ENCODE measurements around the gene NEUROG3.

The NEUROG3 gene

DNA sequence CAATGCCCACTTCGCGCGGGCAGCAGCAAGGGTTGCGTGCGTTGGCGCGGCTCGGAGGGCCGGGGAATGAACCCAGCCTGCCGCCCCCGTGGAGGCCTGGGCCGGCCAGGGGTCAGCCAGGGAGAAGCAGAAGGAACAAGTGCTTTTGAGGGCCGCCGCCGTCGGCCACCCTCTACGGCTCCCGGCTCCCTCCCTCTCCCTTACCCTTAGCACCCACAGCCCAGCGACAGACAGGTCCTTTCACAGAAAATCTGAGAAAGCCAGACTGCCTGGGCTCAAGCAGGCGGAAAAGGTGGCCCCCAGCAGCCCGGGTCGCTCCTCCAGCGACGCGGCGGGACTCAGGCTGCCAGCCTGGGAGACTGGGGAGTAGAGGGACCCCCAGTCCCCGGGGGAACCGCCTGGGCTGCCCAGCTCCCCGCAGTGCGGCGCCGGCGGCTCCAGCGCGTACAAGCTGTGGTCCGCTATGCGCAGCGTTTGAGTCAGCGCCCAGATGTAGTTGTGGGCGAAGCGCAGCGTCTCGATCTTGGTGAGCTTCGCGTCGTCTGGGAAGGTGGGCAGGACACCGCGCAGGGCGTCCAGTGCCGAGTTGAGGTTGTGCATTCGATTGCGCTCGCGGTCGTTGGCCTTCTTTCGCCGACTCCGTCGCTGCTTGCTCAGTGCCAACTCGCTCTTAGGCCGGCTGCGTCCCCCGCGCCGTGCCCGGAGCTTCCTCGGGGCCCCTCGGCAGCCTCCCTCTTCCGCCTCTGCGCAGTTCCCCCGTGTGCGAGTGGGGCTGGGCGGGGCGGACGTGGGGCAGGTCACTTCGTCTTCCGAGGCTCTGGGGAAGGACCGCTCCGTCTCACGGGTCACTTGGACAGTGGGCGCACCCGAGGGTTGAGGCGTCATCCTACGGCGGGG lies 815 bp downstream of the NEUROG3 start:
- no peak for TF ChIP-seq SPI1 (IDR thresholded peaks at IDR 0.05; ENCODE audit: borderline replicate concordance, low read depth)
- TF ChIP-seq, protein P1, sequence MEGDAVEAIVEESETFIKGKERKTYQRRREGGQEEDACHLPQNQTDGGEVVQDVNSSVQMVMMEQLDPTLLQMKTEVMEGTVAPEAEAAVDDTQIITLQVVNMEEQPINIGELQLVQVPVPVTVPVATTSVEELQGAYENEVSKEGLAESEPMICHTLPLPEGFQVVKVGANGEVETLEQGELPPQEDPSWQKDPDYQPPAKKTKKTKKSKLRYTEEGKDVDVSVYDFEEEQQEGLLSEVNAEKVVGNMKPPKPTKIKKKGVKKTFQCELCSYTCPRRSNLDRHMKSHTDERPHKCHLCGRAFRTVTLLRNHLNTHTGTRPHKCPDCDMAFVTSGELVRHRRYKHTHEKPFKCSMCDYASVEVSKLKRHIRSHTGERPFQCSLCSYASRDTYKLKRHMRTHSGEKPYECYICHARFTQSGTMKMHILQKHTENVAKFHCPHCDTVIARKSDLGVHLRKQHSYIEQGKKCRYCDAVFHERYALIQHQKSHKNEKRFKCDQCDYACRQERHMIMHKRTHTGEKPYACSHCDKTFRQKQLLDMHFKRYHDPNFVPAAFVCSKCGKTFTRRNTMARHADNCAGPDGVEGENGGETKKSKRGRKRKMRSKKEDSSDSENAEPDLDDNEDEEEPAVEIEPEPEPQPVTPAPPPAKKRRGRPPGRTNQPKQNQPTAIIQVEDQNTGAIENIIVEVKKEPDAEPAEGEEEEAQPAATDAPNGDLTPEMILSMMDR (IDR thresholded peaks at IDR 0.05; ENCODE audit: insufficient read depth, low read length), result no peak
- no peak for TF ChIP-seq POLR2AphosphoS5 (IDR thresholded peaks at IDR 0.05; ENCODE audit: low read depth)
- TF ChIP-seq GABPA (IDR thresholded peaks at IDR 0.05; ENCODE audit: low read depth), result no peak
- TF ChIP-seq, protein P2, sequence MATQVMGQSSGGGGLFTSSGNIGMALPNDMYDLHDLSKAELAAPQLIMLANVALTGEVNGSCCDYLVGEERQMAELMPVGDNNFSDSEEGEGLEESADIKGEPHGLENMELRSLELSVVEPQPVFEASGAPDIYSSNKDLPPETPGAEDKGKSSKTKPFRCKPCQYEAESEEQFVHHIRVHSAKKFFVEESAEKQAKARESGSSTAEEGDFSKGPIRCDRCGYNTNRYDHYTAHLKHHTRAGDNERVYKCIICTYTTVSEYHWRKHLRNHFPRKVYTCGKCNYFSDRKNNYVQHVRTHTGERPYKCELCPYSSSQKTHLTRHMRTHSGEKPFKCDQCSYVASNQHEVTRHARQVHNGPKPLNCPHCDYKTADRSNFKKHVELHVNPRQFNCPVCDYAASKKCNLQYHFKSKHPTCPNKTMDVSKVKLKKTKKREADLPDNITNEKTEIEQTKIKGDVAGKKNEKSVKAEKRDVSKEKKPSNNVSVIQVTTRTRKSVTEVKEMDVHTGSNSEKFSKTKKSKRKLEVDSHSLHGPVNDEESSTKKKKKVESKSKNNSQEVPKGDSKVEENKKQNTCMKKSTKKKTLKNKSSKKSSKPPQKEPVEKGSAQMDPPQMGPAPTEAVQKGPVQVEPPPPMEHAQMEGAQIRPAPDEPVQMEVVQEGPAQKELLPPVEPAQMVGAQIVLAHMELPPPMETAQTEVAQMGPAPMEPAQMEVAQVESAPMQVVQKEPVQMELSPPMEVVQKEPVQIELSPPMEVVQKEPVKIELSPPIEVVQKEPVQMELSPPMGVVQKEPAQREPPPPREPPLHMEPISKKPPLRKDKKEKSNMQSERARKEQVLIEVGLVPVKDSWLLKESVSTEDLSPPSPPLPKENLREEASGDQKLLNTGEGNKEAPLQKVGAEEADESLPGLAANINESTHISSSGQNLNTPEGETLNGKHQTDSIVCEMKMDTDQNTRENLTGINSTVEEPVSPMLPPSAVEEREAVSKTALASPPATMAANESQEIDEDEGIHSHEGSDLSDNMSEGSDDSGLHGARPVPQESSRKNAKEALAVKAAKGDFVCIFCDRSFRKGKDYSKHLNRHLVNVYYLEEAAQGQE (IDR thresholded peaks at IDR 0.05; ENCODE audit: insufficient replicate concordance, low read depth), result no peak
- peaks cover 93% of the 10 kb centered on the region for H3K27me3 ChIP-seq (ENCODE audit: insufficient read depth, poor library complexity, severe bottlenecking)
- no peak overlapping the region for H3K4me3 ChIP-seq (replicated peaks; ENCODE audit: insufficient read depth, low read length)
- no peak overlapping the region for H3K27ac ChIP-seq (replicated peaks)
- no peak for DNase-seq (ENCODE audit: low read depth in 1 of 2, low spot score in 1 of 2)

- no peak for DNase-seq (ENCODE audit: low read depth in 1 of 2, low spot score in 1 of 2)
- TF ChIP-seq, protein P1 (IDR thresholded peaks at IDR 0.05; ENCODE audit: insufficient read depth, low read length), result no peak
- TF ChIP-seq POLR2AphosphoS5 (IDR thresholded peaks at IDR 0.05; ENCODE audit: low read depth), result no peak
- no peak for TF ChIP-seq GABPA (IDR thresholded peaks at IDR 0.05; ENCODE audit: low read depth)
- no peak for TF ChIP-seq SPI1 (IDR thresholded peaks at IDR 0.05; ENCODE audit: borderline replicate concordance, low read depth)
- TF ChIP-seq, protein P2 (IDR thresholded peaks at IDR 0.05; ENCODE audit: insufficient replicate concordance, low read depth), result no peak
- Histone ChIP-seq H3K27me3 (ENCODE audit: insufficient read depth, poor library complexity, severe bottlenecking) (peaks cover 87% of the 10 kb centered on the region), H3K27ac (replicated peaks) (no peak overlapping the region), H3K4me3 (replicated peaks; ENCODE audit: insufficient read depth, low read length) (no peak overlapping the region)
Measured at GRCh38 chr10:69571618-69572158, 1.5 kb downstream of the NEUROG3 start.

DNA sequence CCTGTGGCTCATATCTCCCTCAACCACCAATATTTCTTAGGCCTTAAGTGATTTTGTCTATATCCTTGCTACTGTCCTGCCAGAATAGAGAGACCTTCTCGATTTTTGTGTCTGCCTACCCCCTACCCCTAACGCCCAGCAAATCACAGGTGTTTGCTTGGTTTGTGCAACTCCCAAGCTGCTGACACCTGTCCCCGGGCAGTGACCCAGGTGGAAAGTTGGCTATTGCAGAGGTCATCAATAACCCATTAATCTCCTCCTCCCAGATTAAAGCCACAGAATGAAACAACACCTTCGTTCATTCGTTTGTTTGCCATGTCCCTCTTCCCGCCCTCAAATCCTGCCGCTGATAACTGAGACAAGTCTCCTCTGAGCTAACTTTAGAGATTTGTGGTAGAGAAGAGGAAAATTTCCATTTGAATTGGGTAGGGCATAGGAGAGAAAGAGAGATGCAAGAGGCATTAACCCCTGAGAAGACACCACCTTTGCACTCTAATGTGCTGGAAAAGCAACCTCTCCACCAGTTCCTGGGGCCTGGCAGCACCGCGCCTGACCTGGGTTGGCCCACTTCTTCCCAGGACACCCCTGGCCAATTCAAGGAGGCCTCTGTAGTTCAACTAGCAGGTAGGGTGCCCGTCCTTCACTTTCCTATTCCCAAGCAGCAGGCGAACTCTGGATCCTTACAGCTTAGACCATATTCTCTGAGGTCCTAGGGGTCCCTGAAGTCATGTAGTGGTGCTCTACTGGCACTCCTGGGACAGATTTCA lies 3.0 kb downstream of the NEUROG3 start:
- no peak for DNase-seq (ENCODE audit: low read depth in 1 of 2, low spot score in 1 of 2)
- peaks cover 73% of the 10 kb centered on the region for H3K27me3 ChIP-seq (ENCODE audit: insufficient read depth, poor library complexity, severe bottlenecking)
- TF ChIP-seq, protein P1 (IDR thresholded peaks at IDR 0.05; ENCODE audit: insufficient read depth, low read length), result no peak
- TF ChIP-seq SPI1 (IDR thresholded peaks at IDR 0.05; ENCODE audit: borderline replicate concordance, low read depth) (no peak), POLR2AphosphoS5 (IDR thresholded peaks at IDR 0.05; ENCODE audit: low read depth) (no peak), GABPA (IDR thresholded peaks at IDR 0.05; ENCODE audit: low read depth) (no peak)
- TF ChIP-seq, protein P2 (IDR thresholded peaks at IDR 0.05; ENCODE audit: insufficient replicate concordance, low read depth), result no peak

More for the DNA sequence above, 3.0 kb downstream of the NEUROG3 start:
- H3K4me3 ChIP-seq (replicated peaks; ENCODE audit: insufficient read depth, low read length), result no peak overlapping the region
- no peak overlapping the region for H3K27ac ChIP-seq (replicated peaks)

Data from HL-60 (cell line).